ENCODE results near the gene RPS6KB2. TPM values are rescaled to one million over a fixed set of nuclear protein-coding genes. Genes with fewer than 3 reads are reported as not detected.

Gene RPS6KB2
- total and polyA plus RNA-seq, 2 experiments from 2014 or later: 65.0 to 105 TPM

DNA sequence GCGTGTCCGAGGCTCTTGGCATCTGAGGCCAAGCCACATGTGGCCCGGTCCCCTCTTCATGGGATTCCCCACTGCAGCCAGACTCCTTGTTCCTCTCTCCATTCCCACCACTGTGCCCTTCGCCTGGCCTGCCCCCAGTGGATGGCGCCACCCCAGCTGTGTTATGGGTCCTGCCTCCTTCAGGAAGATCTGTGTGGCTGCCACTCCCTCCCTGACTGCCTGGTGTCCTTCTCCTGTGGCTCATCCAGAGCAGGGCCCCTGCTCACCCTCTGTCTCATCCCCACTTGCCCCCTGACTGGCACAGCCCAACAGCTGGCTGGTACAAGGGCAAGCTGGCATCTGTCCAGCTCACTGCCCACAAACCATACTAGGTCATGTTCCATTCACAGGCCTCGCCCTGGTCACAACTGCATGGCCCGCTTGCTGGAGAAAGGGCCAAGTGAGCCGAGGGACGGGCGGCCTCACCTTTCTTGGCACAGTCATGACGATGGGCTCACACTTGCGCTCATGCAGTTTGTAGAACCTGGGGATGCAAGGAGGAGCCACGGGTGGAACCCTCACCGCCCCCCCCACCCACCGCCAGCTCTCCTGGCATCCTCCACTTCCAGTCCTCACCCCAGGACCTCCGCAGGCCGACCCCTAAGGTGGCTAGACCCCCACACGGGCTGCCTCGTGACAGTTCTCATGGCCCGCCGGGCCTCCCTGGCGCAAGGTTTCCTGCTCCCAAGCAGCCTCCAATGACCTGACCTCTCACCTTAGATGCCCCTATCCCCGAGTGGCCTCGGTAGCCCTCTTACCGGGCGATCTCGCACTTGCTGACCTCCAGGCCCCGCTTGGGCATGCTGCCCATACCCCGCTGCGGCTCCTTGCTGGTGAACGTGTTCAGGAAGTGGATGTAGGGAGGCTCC lies 11.3 kb downstream of the RPS6KB2 start:
- H3K4me3 ChIP-seq: no peak overlapping the region
- H4K20me1 ChIP-seq (ENCODE audit: insufficient read depth, poor library complexity, severe bottlenecking): no peaks in the 10 kb centered on the region
- DNase-seq (ENCODE audit: low spot score): no peak
- H3K4me2 ChIP-seq: no peak overlapping the region
- TF ChIP-seq, protein P1, sequence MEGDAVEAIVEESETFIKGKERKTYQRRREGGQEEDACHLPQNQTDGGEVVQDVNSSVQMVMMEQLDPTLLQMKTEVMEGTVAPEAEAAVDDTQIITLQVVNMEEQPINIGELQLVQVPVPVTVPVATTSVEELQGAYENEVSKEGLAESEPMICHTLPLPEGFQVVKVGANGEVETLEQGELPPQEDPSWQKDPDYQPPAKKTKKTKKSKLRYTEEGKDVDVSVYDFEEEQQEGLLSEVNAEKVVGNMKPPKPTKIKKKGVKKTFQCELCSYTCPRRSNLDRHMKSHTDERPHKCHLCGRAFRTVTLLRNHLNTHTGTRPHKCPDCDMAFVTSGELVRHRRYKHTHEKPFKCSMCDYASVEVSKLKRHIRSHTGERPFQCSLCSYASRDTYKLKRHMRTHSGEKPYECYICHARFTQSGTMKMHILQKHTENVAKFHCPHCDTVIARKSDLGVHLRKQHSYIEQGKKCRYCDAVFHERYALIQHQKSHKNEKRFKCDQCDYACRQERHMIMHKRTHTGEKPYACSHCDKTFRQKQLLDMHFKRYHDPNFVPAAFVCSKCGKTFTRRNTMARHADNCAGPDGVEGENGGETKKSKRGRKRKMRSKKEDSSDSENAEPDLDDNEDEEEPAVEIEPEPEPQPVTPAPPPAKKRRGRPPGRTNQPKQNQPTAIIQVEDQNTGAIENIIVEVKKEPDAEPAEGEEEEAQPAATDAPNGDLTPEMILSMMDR (IDR thresholded peaks at IDR 0.05; ENCODE audit: poor library complexity): peak; percentile 5
- TF ChIP-seq EZH2 (IDR thresholded peaks at IDR 0.05; ENCODE audit: borderline replicate concordance): no peak
- no peaks in the 10 kb centered on the region for H3K9me3 ChIP-seq (ENCODE audit: low read depth)
- no peaks in the 10 kb centered on the region for H3K27me3 ChIP-seq
- no peaks in the 10 kb centered on the region for H3K36me3 ChIP-seq (replicated peaks; ENCODE audit: insufficient read depth, low read depth)
- H3K4me1 ChIP-seq (ENCODE audit: insufficient read depth): peaks cover 13% of the 10 kb centered on the region
- H2AFZ ChIP-seq: no peak overlapping the region
- H3K79me2 ChIP-seq: peaks cover 18% of the 10 kb centered on the region
- WGBS (ENCODE audit: low lambda C conversion rate, missing lambda C conversion rate): 93% methylated on average over 28 of the region's 31 CpGs
- no peak overlapping the region for H3K27ac ChIP-seq
- no peaks in the 10 kb centered on the region for H3K9me2 ChIP-seq (replicated peaks; ENCODE audit: insufficient read depth)

DNA sequence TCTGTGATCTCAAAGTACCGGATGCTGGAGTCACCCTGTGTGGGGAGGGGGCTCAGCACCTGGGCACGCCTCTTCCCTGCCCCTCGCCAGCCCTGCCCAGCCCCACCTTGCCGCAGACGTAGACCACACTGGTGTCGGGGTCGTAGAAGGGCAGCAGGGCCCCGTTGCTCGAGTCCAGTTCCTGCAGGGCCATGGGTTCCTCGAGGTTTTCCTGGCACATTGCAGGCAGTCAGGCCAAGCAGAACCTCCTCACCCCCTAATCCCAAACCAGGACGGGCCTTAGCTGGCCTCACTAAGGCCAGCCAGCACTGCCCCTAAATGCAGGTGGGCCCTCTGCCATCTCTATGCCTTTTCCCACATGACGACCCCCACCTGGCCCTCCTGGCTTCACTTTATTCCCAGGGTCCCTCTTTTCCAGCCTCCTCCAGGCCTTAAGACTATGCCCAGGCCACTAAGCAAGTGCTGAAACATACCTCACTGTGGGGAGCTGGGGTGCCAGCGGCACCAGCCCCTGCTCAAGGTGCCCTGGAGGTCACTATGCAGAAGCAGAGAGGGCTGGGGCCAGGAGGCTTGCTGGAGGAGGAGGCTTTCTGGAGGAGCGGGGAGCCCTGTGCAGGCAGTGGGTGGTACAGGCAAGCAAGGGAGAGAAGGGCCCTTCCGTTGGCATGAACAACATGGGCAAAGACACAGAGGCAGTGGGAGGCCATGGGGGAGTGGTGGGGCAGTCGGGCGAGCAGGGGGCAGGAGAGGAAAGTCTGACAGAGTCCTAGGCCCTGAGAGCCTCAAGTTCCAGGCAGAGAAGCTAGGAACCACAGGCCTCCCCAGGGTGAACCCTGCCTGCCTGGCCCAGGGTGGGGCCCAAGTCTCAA lies 12.2 kb downstream of the RPS6KB2 start:
- H3K4me1 ChIP-seq (ENCODE audit: insufficient read depth): peaks cover 16% of the 10 kb centered on the region
- DNase-seq (ENCODE audit: low spot score): no peak
- H3K27ac ChIP-seq: no peak overlapping the region
- no peaks in the 10 kb centered on the region for H3K9me2 ChIP-seq (replicated peaks; ENCODE audit: insufficient read depth)
- H3K4me2 ChIP-seq: no peak overlapping the region
- H3K36me3 ChIP-seq (replicated peaks; ENCODE audit: insufficient read depth, low read depth): no peaks in the 10 kb centered on the region
- 94% methylated on average over 17 of the region's 17 CpGs for WGBS (ENCODE audit: low lambda C conversion rate, missing lambda C conversion rate)
- H3K4me3 ChIP-seq: no peak overlapping the region
- TF ChIP-seq EZH2phosphoT487 (IDR thresholded peaks at IDR 0.05; ENCODE audit: low read depth, severe bottlenecking, unreplicated experiment) (no peak), EZH2 (IDR thresholded peaks at IDR 0.05; ENCODE audit: borderline replicate concordance) (no peak)
- TF ChIP-seq, protein P1 (IDR thresholded peaks at IDR 0.05; ENCODE audit: poor library complexity): no peak
- no peaks in the 10 kb centered on the region for H3K27me3 ChIP-seq
- no peak overlapping the region for H2AFZ ChIP-seq
- no peaks in the 10 kb centered on the region for H4K20me1 ChIP-seq (ENCODE audit: insufficient read depth, poor library complexity, severe bottlenecking)
- peaks cover 21% of the 10 kb centered on the region for H3K79me2 ChIP-seq
- no peaks in the 10 kb centered on the region for H3K9me3 ChIP-seq (ENCODE audit: low read depth)

- H3K27me3 ChIP-seq: no peaks in the 10 kb centered on the region
- no peaks in the 10 kb centered on the region for H3K9me3 ChIP-seq (ENCODE audit: low read depth)
- H4K20me1 ChIP-seq (ENCODE audit: insufficient read depth, poor library complexity, severe bottlenecking): no peaks in the 10 kb centered on the region
- peaks cover 21% of the 10 kb centered on the region for H3K79me2 ChIP-seq
- H3K9me2 ChIP-seq (replicated peaks; ENCODE audit: insufficient read depth): no peaks in the 10 kb centered on the region
- no peak overlapping the region for H2AFZ ChIP-seq
- TF ChIP-seq, protein P1 (IDR thresholded peaks at IDR 0.05; ENCODE audit: poor library complexity): no peak
- TF ChIP-seq EZH2phosphoT487 (IDR thresholded peaks at IDR 0.05; ENCODE audit: low read depth, severe bottlenecking, unreplicated experiment) (no peak), EZH2 (IDR thresholded peaks at IDR 0.05; ENCODE audit: borderline replicate concordance) (no peak)
- no peaks in the 10 kb centered on the region for H3K36me3 ChIP-seq (replicated peaks; ENCODE audit: insufficient read depth, low read depth)
- H3K4me2 ChIP-seq: no peak overlapping the region
- no peak overlapping the region for H3K27ac ChIP-seq
- peaks cover 16% of the 10 kb centered on the region for H3K4me1 ChIP-seq (ENCODE audit: insufficient read depth)
- DNase-seq (ENCODE audit: low spot score): no peak
- 95% methylated on average over 21 of the region's 21 CpGs for WGBS (ENCODE audit: low lambda C conversion rate, missing lambda C conversion rate)
- no peak overlapping the region for H3K4me3 ChIP-seq
Observed at GRCh38 chr11:67441098-67441563, 12.8 kb downstream of the RPS6KB2 start.
